H9 (cell line): ENCODE results near the gene XRN1. TPM values are rescaled to one million over a fixed set of nuclear protein-coding genes. Genes with fewer than 3 reads are reported as not detected.

ENCODE experiments used
- DNase-seq: peaks from one replicate; pipeline ENCODE4 v3.0.0-alpha.2; 2017
- H2AFZ ChIP-seq: one replicate; pipeline ENCODE4 v1.6.1; 2013; ENCODE audit warnings: mild to moderate bottlenecking, low read length, control low read depth, moderate library complexity
- H2AK5ac ChIP-seq: 2 replicates; pipeline ENCODE4 v1.6.1; 2013; ENCODE audit warnings: low read length, control low read depth, mixed read lengths; ENCODE audit not compliant: insufficient read length
- H2BK120ac ChIP-seq: one replicate; pipeline ENCODE4 v1.6.1; 2013; ENCODE audit warnings: low read depth, mild to moderate bottlenecking, low read length, control low read depth, inconsistent platforms; ENCODE audit not compliant: poor library complexity, severe bottlenecking
- H2BK12ac ChIP-seq: 2 replicates; pipeline ENCODE4 v1.6.1; 2013; ENCODE audit warnings: low read length, control low read depth, mixed read lengths, low read depth; ENCODE audit not compliant: insufficient read length
- H2BK15ac ChIP-seq: 2 replicates; pipeline ENCODE4 v1.6.1; 2013; ENCODE audit warnings: low read depth, low read length, control low read depth
- H2BK20ac ChIP-seq: one replicate; pipeline ENCODE4 v1.6.1; 2013; ENCODE audit warnings: low read depth, mild to moderate bottlenecking, low read length, control low read depth, inconsistent platforms; ENCODE audit not compliant: poor library complexity, severe bottlenecking
- H2BK5ac ChIP-seq: 2 replicates; pipeline ENCODE4 v1.6.1; 2013; ENCODE audit warnings: low read length, control low read depth, mixed read lengths; ENCODE audit not compliant: insufficient read length
- H3K14ac ChIP-seq: 2 replicates; pipeline ENCODE4 v1.6.1; 2013; ENCODE audit warnings: low read length, control low read depth; ENCODE audit not compliant: insufficient read depth
- H3K18ac ChIP-seq: 2 replicates; pipeline ENCODE4 v1.6.1; 2013; ENCODE audit warnings: low read depth, mild to moderate bottlenecking, mixed read lengths, low read length, control low read depth; ENCODE audit not compliant: insufficient read length
- H3K23ac ChIP-seq: 2 replicates; pipeline ENCODE4 v1.6.1; 2013; ENCODE audit warnings: low read length, control low read depth, mixed read lengths, low read depth; ENCODE audit not compliant: insufficient read length
- H3K23me2 ChIP-seq: 2 replicates; pipeline ENCODE4 v1.6.1; 2013; ENCODE audit warnings: low read depth, mild to moderate bottlenecking, mixed read lengths, low read length, control low read depth; ENCODE audit not compliant: insufficient read length, poor library complexity, severe bottlenecking
- H3K27ac ChIP-seq: 2 replicates; pipeline ENCODE4 v1.5.1; 2013; ENCODE audit warnings: low read length, control low read depth, mixed read lengths, low read depth; ENCODE audit not compliant: insufficient read length
- H3K27me3 ChIP-seq: 2 replicates; pipeline ENCODE4 v1.6.1; 2013; ENCODE audit warnings: low read length, control low read depth, inconsistent platforms; ENCODE audit not compliant: insufficient read depth
- H3K4ac ChIP-seq: 2 replicates; pipeline ENCODE4 v1.6.1; 2013; ENCODE audit warnings: low read depth, mild to moderate bottlenecking, control low read depth, inconsistent platforms, low read length, moderate library complexity
- H3K4me1 ChIP-seq: 2 replicates; pipeline ENCODE4 v1.6.1; 2013; ENCODE audit warnings: low read length, control low read depth, inconsistent platforms; ENCODE audit not compliant: insufficient read depth
- H3K4me2 ChIP-seq: 2 replicates; pipeline ENCODE4 v1.6.1; 2013; ENCODE audit warnings: low read length, control low read depth, mixed read lengths; ENCODE audit not compliant: insufficient read length, insufficient read depth
- H3K56ac ChIP-seq: 2 replicates; pipeline ENCODE4 v1.6.1; 2013; ENCODE audit warnings: low read depth, mild to moderate bottlenecking, mixed read lengths, low read length, control low read depth; ENCODE audit not compliant: insufficient read length
- H3K79me1 ChIP-seq: 2 replicates; pipeline ENCODE4 v1.6.1; 2013; ENCODE audit warnings: low read depth, mild to moderate bottlenecking, moderate library complexity, low read length, control low read depth, inconsistent platforms; ENCODE audit not compliant: insufficient read depth, poor library complexity, severe bottlenecking
- H3K79me2 ChIP-seq: 2 replicates; pipeline ENCODE4 v1.6.1; 2013; ENCODE audit warnings: low read length, control low read depth, inconsistent platforms; ENCODE audit not compliant: insufficient read depth
- H3K9ac ChIP-seq: 2 replicates; pipeline ENCODE4 v1.6.1; 2013; ENCODE audit warnings: low read length, control low read depth, mixed read lengths; ENCODE audit not compliant: insufficient read length; ENCODE audit errors: extremely low read depth
- H3K9me3 ChIP-seq: one replicate; pipeline ENCODE4 v1.6.1; 2013; ENCODE audit warnings: low read depth, low read length, inconsistent platforms; ENCODE audit not compliant: control insufficient read depth
- H3T11ph ChIP-seq: one replicate; pipeline ENCODE4 v1.6.1; 2013; ENCODE audit warnings: mild to moderate bottlenecking, low read length, control low read depth, inconsistent platforms
- H4K20me1 ChIP-seq: one replicate; pipeline ENCODE4 v1.6.1; 2013; ENCODE audit not compliant: control insufficient read depth, insufficient read length, insufficient read depth
- H4K5ac ChIP-seq: 2 replicates; pipeline ENCODE4 v1.6.1; 2013; ENCODE audit warnings: low read depth, mild to moderate bottlenecking, mixed read lengths, low read length, control low read depth; ENCODE audit not compliant: insufficient read length
- H4K8ac ChIP-seq: replicated peaks from 2 replicates; pipeline ENCODE4 v1.6.1; 2013; ENCODE audit warnings: low read length, control low read depth, mixed read lengths, low read depth; ENCODE audit not compliant: insufficient read length
- H4K91ac ChIP-seq: 2 replicates; pipeline ENCODE4 v1.6.1; 2013; ENCODE audit warnings: low read depth, mild to moderate bottlenecking, moderate library complexity, mixed read lengths, low read length, control low read depth; ENCODE audit not compliant: insufficient read length
- H3K27ac Mint-ChIP-seq, 3 experiments: 2 replicates in 2 of 3; 3 replicates in 1 of 3; pipeline ENCODE4 v1.8.0; 2020 to 2021; ENCODE audit warnings: mixed read lengths in 3 of 3, mild to moderate bottlenecking in 1 of 3, moderate library complexity in 1 of 3
- H3K27me3 Mint-ChIP-seq: 2 replicates; pipeline ENCODE4 v1.8.0; 2021; ENCODE audit warnings: low read depth, mild to moderate bottlenecking, moderate library complexity, mixed read lengths
- H3K36me3 Mint-ChIP-seq, 3 experiments: 2 replicates in 2 of 3; 3 replicates in 1 of 3; pipeline ENCODE4 v1.8.0; 2020 to 2021; ENCODE audit warnings: low read depth in 3 of 3, mixed read lengths in 3 of 3; ENCODE audit not compliant: insufficient read depth in 1 of 3
- H3K4me1 Mint-ChIP-seq, 2 experiments: 2 replicates each; pipeline ENCODE4 v1.8.0; 2020; ENCODE audit warnings: mixed read lengths in 2 of 2
- H3K4me3 Mint-ChIP-seq, 2 experiments: 2 replicates in 1 of 2; 3 replicates in 1 of 2; pipeline ENCODE4 v1.8.0; 2020 to 2021; ENCODE audit warnings: mild to moderate bottlenecking in 2 of 2, mixed read lengths in 2 of 2, moderate library complexity in 1 of 2
- H3K9me3 Mint-ChIP-seq, 2 experiments: 2 replicates in 1 of 2; 3 replicates in 1 of 2; pipeline ENCODE4 v1.8.0; 2020; ENCODE audit warnings: mild to moderate bottlenecking in 2 of 2, mixed read lengths in 2 of 2, moderate library complexity in 1 of 2
- CTCF ChIP-seq: fragments of 200-600 bp; sonication (generic); conservative IDR thresholded peaks from 3 replicates; pipeline ENCODE4 v1.8.0; 2021; ENCODE audit warnings: antibody characterized with exemption, mild to moderate bottlenecking
- WGBS: extraction: QIAGEN DNeasy Blood & Tissue Kit; methylation state at CpG from one replicate; pipeline ENCODE4 v1.1.7; 2013; ENCODE audit warnings: missing lambda C conversion rate, low lambda C conversion rate, mixed read lengths; ENCODE audit not compliant: insufficient read length; ENCODE audit errors: extremely low coverage; 5-methylcytosine and 5-hydroxymethylcytosine counted together
- total RNA-seq: library from RNA; stranded (reverse); gene quantifications from 2 replicates; pipeline ENCODE4 v1.2.1, GENCODE V29; 2021

XRN1 gene
- total RNA-seq, 1 experiment from 2014 or later: 15.0 TPM

- no peak overlapping the region for H3K9ac ChIP-seq
- no peak overlapping the region for H2BK15ac ChIP-seq
- H3K23ac ChIP-seq: no peak overlapping the region
- H3K4me2 ChIP-seq: no peak overlapping the region
- Mint-ChIP-seq H3K27ac (no peak overlapping the region), H3K36me3 (no peaks in the 10 kb centered on the region), H3K4me3 (no peak overlapping the region), H3K4me1 (peaks cover 3 to 6% of the 10 kb centered on the region in 2 experiments; a peak in 1 of 4 replicates), H3K9me3 (no peaks in the 10 kb centered on the region), H3K27me3 (no peaks in the 10 kb centered on the region)
- no peak overlapping the region for H3K27ac ChIP-seq
- H2BK5ac ChIP-seq: no peak overlapping the region
- H2AFZ ChIP-seq: no peak overlapping the region
- no peaks in the 10 kb centered on the region for H3K79me2 ChIP-seq
- no peaks in the 10 kb centered on the region for H3K9me3 ChIP-seq
- H2BK120ac ChIP-seq: no peak overlapping the region
- no peak overlapping the region for H3K18ac ChIP-seq
- H2AK5ac ChIP-seq: no peak overlapping the region
- no peak overlapping the region for H3K14ac ChIP-seq
- no peaks in the 10 kb centered on the region for H3K27me3 ChIP-seq
- no peak overlapping the region for H4K8ac ChIP-seq
- H3K79me1 ChIP-seq: no peaks in the 10 kb centered on the region
- no peaks in the 10 kb centered on the region for H3K4me1 ChIP-seq
- TF ChIP-seq CTCF: no peak
- no peak overlapping the region for H3K56ac ChIP-seq
- no peak for DNase-seq
- H3K23me2 ChIP-seq: no peaks in the 10 kb centered on the region
- H2BK12ac ChIP-seq: no peak overlapping the region
- H3K4ac ChIP-seq: no peak overlapping the region
- H4K20me1 ChIP-seq: no peaks in the 10 kb centered on the region
- H4K5ac ChIP-seq: no peak overlapping the region
- no peak overlapping the region for H4K91ac ChIP-seq
- no peak overlapping the region for H2BK20ac ChIP-seq
- H3T11ph ChIP-seq: no peak overlapping the region
- no CpG with 5 or more reads among the region's 4 CpGs for WGBS
These were observed 179.4 kb downstream of the XRN1 start for GRCh38 chr3:142268426-142268825.
